ENCODE data around the gene TEDDM1. TPM values are rescaled to one million over a fixed set of nuclear protein-coding genes. Genes with fewer than 3 reads are reported as not detected.

The TEDDM1 gene
- total and polyA plus RNA-seq, 2 of the 13 experiments (the other 11 are each of a cell fraction or from before 2014, with no cell fraction given): not detected

DNA sequence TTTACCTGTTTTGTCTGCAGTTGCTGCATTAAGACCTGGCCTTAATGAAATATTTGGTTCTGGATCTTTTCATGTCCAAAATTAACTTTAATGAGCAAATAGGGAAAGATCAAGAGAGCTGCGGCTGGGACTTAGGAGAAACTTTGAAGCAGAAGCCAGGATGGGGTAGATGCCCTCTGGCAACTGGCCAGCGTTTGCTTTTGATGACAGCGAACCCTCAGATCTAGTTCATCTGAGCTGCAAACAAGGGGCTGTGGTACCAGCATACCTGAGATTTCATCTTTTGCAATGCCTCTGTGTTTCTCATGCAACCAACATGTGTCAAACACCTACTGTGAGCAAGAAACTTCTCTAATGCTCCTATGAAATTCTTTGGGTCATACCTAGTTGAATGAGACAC is 13.0 kb upstream of the TEDDM1 start:
- peaks cover 7% of the 10 kb centered on the region for H3K4me1 ChIP-seq (ENCODE audit: insufficient read depth, low read length)
- ATAC-seq: no peak
- H2AFZ ChIP-seq (ENCODE audit: low read length): no peak overlapping the region
- no peaks in the 10 kb centered on the region for H3K36me3 ChIP-seq (replicated peaks in 1 of 2; ENCODE audit: control insufficient read depth in 1 of 2, insufficient read depth in 2 of 2, low read length in 2 of 2)
- TF ChIP-seq ZNF75D (CRISPR knock-in tag; IDR thresholded peaks at IDR 0.05; ENCODE audit: borderline replicate concordance) (no peak), HMGA1 (CRISPR knock-in tag; conservative IDR thresholded peaks at IDR 0.05) (no peak), SNRNP70 (IDR thresholded peaks at IDR 0.05; ENCODE audit: low read depth, low read length) (no peak), TSC22D2 (CRISPR knock-in tag; IDR thresholded peaks at IDR 0.05; ENCODE audit: borderline replicate concordance) (no peak), SIN3A (IDR thresholded peaks at IDR 0.05; ENCODE audit: borderline replicate concordance, low read depth, low read length) (no peak), NCOA5 (CRISPR knock-in tag; IDR thresholded peaks at IDR 0.05) (no peak), IKZF1 (IDR thresholded peaks at IDR 0.05) (no peak)
- no peak overlapping the region for H3K9ac ChIP-seq (ENCODE audit: insufficient read depth, low read depth, low read length)
- no peaks in the 10 kb centered on the region for H3K79me2 ChIP-seq (ENCODE audit: insufficient read depth, low read length)
- H4K20me1 ChIP-seq (ENCODE audit: insufficient read depth, low read length): no peaks in the 10 kb centered on the region
- no peak overlapping the region for H3K27ac ChIP-seq (ENCODE audit: extremely low read length, insufficient read depth, low read length)
- no peak for FAIRE-seq
- ChIA-PET CTCF (ENCODE audit: low intra/inter-chr PET ratio, low total read pairs) (no interaction called here), POLR2A (no interaction called here)
- WGBS (ENCODE audit: low lambda C conversion rate): 7% methylated on average over 1 of the region's 3 CpGs
- BruUV-seq (replicated peaks): no TSS peak
- no peak for DNase-seq (ENCODE audit: low spot score)
- peaks cover 0 to 5% of the 10 kb centered on the region in 2 experiments; a peak in 1 of 5 replicates for H3K27me3 ChIP-seq (ENCODE audit: control insufficient read depth in 1 of 2, insufficient read depth in 2 of 2, low read length in 2 of 2)
- intact Hi-C loops (cut with micrococcal nuclease; ENCODE audit: unreplicated experiment): no loop called here
- no peaks in the 10 kb centered on the region for H3K9me3 ChIP-seq (ENCODE audit: low read length)
- in situ Hi-C loops (cut with HindIII; ENCODE audit: extremely low pct_ligation_motif_present, low pct_unique_long_range_greater_than_20kb): no loop called here
- no peak overlapping the region for H3K4me3 ChIP-seq (replicated peaks in 1 of 3; ENCODE audit: insufficient read depth in 1 of 3, low read depth in 2 of 3, low read length in 3 of 3)
- H3K4me2 ChIP-seq (ENCODE audit: low read depth, low read length): no peak overlapping the region

DNA sequence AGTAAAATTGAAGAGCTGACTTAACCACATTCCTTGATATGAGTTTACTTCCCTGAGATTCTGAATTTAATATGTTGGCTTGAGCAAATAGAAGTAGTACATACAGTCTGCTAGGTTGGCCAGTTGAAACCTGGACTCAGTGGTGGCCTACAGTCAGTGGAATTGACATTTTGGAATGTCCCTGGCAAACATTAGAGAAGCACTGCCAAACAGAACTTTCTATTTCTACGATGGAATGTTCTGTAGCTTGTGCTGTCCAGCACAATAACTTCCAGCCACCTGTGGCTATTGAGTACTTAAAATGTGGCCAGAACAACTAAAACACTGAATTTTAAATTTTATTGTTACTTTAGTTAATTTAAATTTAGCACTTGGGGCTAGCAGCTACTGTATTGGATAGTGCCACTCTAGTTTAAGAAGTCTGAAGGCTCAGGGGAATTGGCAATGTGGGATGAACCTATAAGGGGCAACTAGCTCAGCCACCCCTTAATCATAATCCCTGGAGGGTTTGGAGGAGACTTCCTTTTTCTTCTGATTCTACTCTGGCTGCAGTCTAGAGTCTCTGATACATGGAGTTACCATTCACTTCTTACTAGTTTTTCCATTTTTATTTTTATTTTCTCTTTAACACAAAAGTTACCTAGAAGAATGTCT is 10.3 kb upstream of the TEDDM1 start:
- ChIA-PET POLR2A (no interaction called here), CTCF (ENCODE audit: low intra/inter-chr PET ratio, low total read pairs) (no interaction called here)
- WGBS (ENCODE audit: low lambda C conversion rate): 0% methylated on average over 1 of the region's 1 CpG
- no peaks in the 10 kb centered on the region for H4K20me1 ChIP-seq (ENCODE audit: insufficient read depth, low read length)
- intact Hi-C loops (cut with micrococcal nuclease; ENCODE audit: unreplicated experiment) (no loop called here), in situ Hi-C loops (cut with HindIII; ENCODE audit: extremely low pct_ligation_motif_present, low pct_unique_long_range_greater_than_20kb) (no loop called here)
- H3K4me1 ChIP-seq (ENCODE audit: insufficient read depth, low read length): peaks cover 17% of the 10 kb centered on the region
- no peaks in the 10 kb centered on the region for H3K79me2 ChIP-seq (ENCODE audit: insufficient read depth, low read length)
- H3K9ac ChIP-seq (ENCODE audit: insufficient read depth, low read depth, low read length): no peak overlapping the region
- no peak overlapping the region for H2AFZ ChIP-seq (ENCODE audit: low read length)
- no peak overlapping the region for H3K4me2 ChIP-seq (ENCODE audit: low read depth, low read length)
- H3K27me3 ChIP-seq (ENCODE audit: control insufficient read depth in 1 of 2, insufficient read depth in 2 of 2, low read length in 2 of 2): peaks cover 0 to 5% of the 10 kb centered on the region in 2 experiments; a peak in 1 of 5 replicates
- no peaks in the 10 kb centered on the region for H3K36me3 ChIP-seq (replicated peaks in 1 of 2; ENCODE audit: control insufficient read depth in 1 of 2, insufficient read depth in 2 of 2, low read length in 2 of 2)
- FAIRE-seq: no peak
- no peak for ATAC-seq
- H3K27ac ChIP-seq (ENCODE audit: extremely low read length, insufficient read depth, low read length): no peak overlapping the region
- H3K9me3 ChIP-seq (ENCODE audit: low read length): peaks cover 5% of the 10 kb centered on the region
- H3K4me3 ChIP-seq (replicated peaks in 1 of 3; ENCODE audit: insufficient read depth in 1 of 3, low read depth in 2 of 3, low read length in 3 of 3): no peak overlapping the region
- no TSS peak for BruUV-seq (replicated peaks)
- DNase-seq (ENCODE audit: low spot score): no peak
- TF ChIP-seq, protein P1, sequence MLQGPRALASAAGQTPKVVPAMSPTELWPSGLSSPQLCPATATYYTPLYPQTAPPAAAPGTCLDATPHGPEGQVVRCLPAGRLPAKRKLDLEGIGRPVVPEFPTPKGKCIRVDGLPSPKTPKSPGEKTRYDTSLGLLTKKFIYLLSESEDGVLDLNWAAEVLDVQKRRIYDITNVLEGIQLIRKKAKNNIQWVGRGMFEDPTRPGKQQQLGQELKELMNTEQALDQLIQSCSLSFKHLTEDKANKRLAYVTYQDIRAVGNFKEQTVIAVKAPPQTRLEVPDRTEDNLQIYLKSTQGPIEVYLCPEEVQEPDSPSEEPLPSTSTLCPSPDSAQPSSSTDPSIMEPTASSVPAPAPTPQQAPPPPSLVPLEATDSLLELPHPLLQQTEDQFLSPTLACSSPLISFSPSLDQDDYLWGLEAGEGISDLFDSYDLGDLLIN (CRISPR knock-in tag; IDR thresholded peaks at IDR 0.05; ENCODE audit: borderline replicate concordance): no peak
- TF ChIP-seq ATF1 (CRISPR knock-in tag; IDR thresholded peaks at IDR 0.05) (no peak), ZFP36L2 (CRISPR knock-in tag; IDR thresholded peaks at IDR 0.05) (no peak), FOXP1 (IDR thresholded peaks at IDR 0.05) (no peak), FOXP1 (CRISPR knock-in tag; IDR thresholded peaks at IDR 0.05) (no peak), RORA (CRISPR knock-in tag; IDR thresholded peaks at IDR 0.05) (no peak), ZNF772 (CRISPR knock-in tag; IDR thresholded peaks at IDR 0.05) (no peak), SIN3A (IDR thresholded peaks at IDR 0.05; ENCODE audit: borderline replicate concordance, low read depth, low read length) (no peak)
- TF ChIP-seq, protein P2, sequence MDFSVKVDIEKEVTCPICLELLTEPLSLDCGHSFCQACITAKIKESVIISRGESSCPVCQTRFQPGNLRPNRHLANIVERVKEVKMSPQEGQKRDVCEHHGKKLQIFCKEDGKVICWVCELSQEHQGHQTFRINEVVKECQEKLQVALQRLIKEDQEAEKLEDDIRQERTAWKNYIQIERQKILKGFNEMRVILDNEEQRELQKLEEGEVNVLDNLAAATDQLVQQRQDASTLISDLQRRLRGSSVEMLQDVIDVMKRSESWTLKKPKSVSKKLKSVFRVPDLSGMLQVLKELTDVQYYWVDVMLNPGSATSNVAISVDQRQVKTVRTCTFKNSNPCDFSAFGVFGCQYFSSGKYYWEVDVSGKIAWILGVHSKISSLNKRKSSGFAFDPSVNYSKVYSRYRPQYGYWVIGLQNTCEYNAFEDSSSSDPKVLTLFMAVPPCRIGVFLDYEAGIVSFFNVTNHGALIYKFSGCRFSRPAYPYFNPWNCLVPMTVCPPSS (IDR thresholded peaks at IDR 0.05): no peak
- TF ChIP-seq, protein P3, sequence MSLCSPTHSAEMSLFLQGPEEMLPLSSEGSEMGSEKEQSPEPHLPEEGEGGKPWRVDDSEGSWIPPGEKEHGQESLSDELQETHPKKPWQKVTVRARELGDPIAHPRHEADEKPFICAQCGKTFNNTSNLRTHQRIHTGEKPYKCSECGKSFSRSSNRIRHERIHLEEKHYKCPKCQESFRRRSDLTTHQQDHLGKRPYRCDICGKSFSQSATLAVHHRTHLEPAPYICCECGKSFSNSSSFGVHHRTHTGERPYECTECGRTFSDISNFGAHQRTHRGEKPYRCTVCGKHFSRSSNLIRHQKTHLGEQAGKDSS (CRISPR knock-in tag; IDR thresholded peaks at IDR 0.05; ENCODE audit: borderline replicate concordance, low read depth): no peak
